SK-N-MC (cell line): ENCODE data around the gene SCARB2.

Experiments used
- DNase-seq: peaks from one replicate; pipeline ENCODE4 v3.0.0-alpha.2; 2011; ENCODE audit warnings: low read depth, low spot score
- H3K27ac ChIP-seq: fragments of 200-600 bp; sonication (generic); 2 replicates; pipeline ENCODE4 v1.5.1; 2016; ENCODE audit warnings: mixed run types
- H3K36me3 ChIP-seq: fragments of 200-600 bp; sonication (generic); 2 replicates; pipeline ENCODE4 v1.6.1; 2017; ENCODE audit warnings: antibody characterized with exemption, low read length, mixed read lengths; ENCODE audit not compliant: insufficient read depth
- H3K4me3 ChIP-seq: fragments of 200-600 bp; sonication (generic); 2 replicates; pipeline ENCODE4 v1.5.1; 2016
- H3K9ac ChIP-seq: fragments of 200-600 bp; sonication (generic); 2 replicates; pipeline ENCODE4 v1.8.0; 2017; ENCODE audit warnings: mixed run types, mixed read lengths; ENCODE audit not compliant: insufficient read length
- H3K9me3 ChIP-seq: fragments of 200-600 bp; sonication (generic); 2 replicates; pipeline ENCODE4 v1.6.1; 2017; ENCODE audit warnings: low read depth, mild to moderate bottlenecking, antibody characterized with exemption, low read length, moderate library complexity, mixed read lengths
- EZH2 ChIP-seq: fragments of 200-600 bp; sonication (generic); IDR thresholded peaks from one replicate; pipeline ENCODE4 v1.6.1; 2017; ENCODE audit warnings: antibody characterized with exemption
- FOXP2 ChIP-seq: optimal IDR thresholded peaks from 2 replicates; pipeline ENCODE3; 2011; ENCODE audit warnings: mild to moderate bottlenecking, moderate library complexity; ENCODE audit not compliant: insufficient read depth; ENCODE audit errors: extremely low read length, control extremely low read depth
- POLR2AphosphoS5 ChIP-seq: IDR thresholded peaks from 2 replicates; pipeline ENCODE4 v1.6.1; 2012; ENCODE audit warnings: mild to moderate bottlenecking, low read depth, low read length, borderline replicate concordance

SCARB2 gene

GRCh38 chr4:76166480-76166879 lies 47.1 kb downstream of the SCARB2 start:
- Histone ChIP-seq H3K27ac (no peak overlapping the region), H3K4me3 (no peak overlapping the region), H3K9me3 (no peaks in the 10 kb centered on the region), H3K9ac (no peak overlapping the region), H3K36me3 (peaks cover 21% of the 10 kb centered on the region)
- no peak for DNase-seq
- TF ChIP-seq POLR2AphosphoS5 (no peak), EZH2 (no peak), FOXP2 (no peak)

GRCh38 chr4:76160355-76160754 lies 53.3 kb downstream of the SCARB2 start:
- H3K27ac ChIP-seq: no peak overlapping the region
- no peak for DNase-seq
- H3K4me3 ChIP-seq: no peak overlapping the region
- peaks cover 3% of the 10 kb centered on the region; the same call in 1 of the 2 replicates for H3K36me3 ChIP-seq
- no peaks in the 10 kb centered on the region for H3K9me3 ChIP-seq
- no peak overlapping the region for H3K9ac ChIP-seq
- TF ChIP-seq FOXP2 (no peak), POLR2AphosphoS5 (no peak), EZH2 (no peak)

- H3K4me3 ChIP-seq: peak overlapping the region; percentile 26; the same call in 1 of the 2 replicates
- TF ChIP-seq EZH2: no peak
- TF ChIP-seq FOXP2: no peak
- TF ChIP-seq POLR2AphosphoS5: no peak
- H3K9ac ChIP-seq: no peak overlapping the region
- H3K36me3 ChIP-seq: peaks cover 3% of the 10 kb centered on the region; the same call in 1 of the 2 replicates
- peak overlapping the region; percentile 47 for H3K27ac ChIP-seq
- H3K9me3 ChIP-seq: no peaks in the 10 kb centered on the region
- DNase-seq: no peak
Observed at GRCh38 chr4:76156635-76157034, 57.0 kb downstream of the SCARB2 start.

- Histone ChIP-seq H3K36me3 (0 out of 2 replicates have a peak, but pooled peaks cover under 1% of the 10 kb centered on the region), H3K4me3 (no peak overlapping the region), H3K9me3 (no peaks in the 10 kb centered on the region), H3K9ac (no peak overlapping the region), H3K27ac (no peak overlapping the region)
- DNase-seq: no peak
- TF ChIP-seq POLR2AphosphoS5: no peak
- no peak for TF ChIP-seq EZH2
- no peak for TF ChIP-seq FOXP2
Observed at GRCh38 chr4:76155979-76156378, 57.6 kb downstream of the SCARB2 start.

- no peak overlapping the region for H3K27ac ChIP-seq
- H3K4me3 ChIP-seq: no peak overlapping the region
- no peak overlapping the region for H3K9ac ChIP-seq
- H3K36me3 ChIP-seq: no peaks in the 10 kb centered on the region
- TF ChIP-seq POLR2AphosphoS5 (no peak), FOXP2 (no peak), EZH2 (no peak)
- no peak for DNase-seq
- no peaks in the 10 kb centered on the region for H3K9me3 ChIP-seq
Observed at GRCh38 chr4:76153356-76153755, 60.3 kb downstream of the SCARB2 start.

- Histone ChIP-seq H3K9me3 (no peaks in the 10 kb centered on the region), H3K9ac (peak within 1 kb of the TSS; percentile 96), H3K4me3 (peak within 1 kb of the TSS; percentile 96), H3K36me3 (peaks cover 13% of the 10 kb centered on the region), H3K27ac (peak within 1 kb of the TSS; percentile 92)
- peak; percentile 97 for TF ChIP-seq FOXP2
- peak; percentile 94 for TF ChIP-seq POLR2AphosphoS5
- no peak for TF ChIP-seq EZH2
- DNase-seq: peak; percentile 81
Observed at GRCh38 chr4:76148142-76148865, 65.3 kb downstream of the SCARB2 start, which contains the start of gene NUP54. NUP54 (minus strand) TSS chr4:76148397; CDS start chr4:76148374, 23 bp downstream.

- TF ChIP-seq POLR2AphosphoS5: no peak
- no peak for TF ChIP-seq FOXP2
- no peak for TF ChIP-seq EZH2
- Histone ChIP-seq H3K9me3 (no peaks in the 10 kb centered on the region), H3K4me3 (peak overlapping the region; percentile 96), H3K9ac (peak overlapping the region; percentile 96), H3K36me3 (peaks cover 19% of the 10 kb centered on the region), H3K27ac (peak overlapping the region; percentile 92)
- DNase-seq: peak; percentile 50
Observed at GRCh38 chr4:76147454-76148141, 66.0 kb downstream of the SCARB2 start.

- TF ChIP-seq POLR2AphosphoS5: no peak
- TF ChIP-seq EZH2: no peak
- no peak for TF ChIP-seq FOXP2
- no peak for DNase-seq
Observed at GRCh38 chr4:76144546-76144945, 69.1 kb downstream of the SCARB2 start.

GRCh38 chr4:76141241-76141640 lies 72.4 kb downstream of the SCARB2 start:
- peaks cover 76% of the 10 kb centered on the region for H3K36me3 ChIP-seq
- no peak overlapping the region for H3K9ac ChIP-seq
- no peaks in the 10 kb centered on the region for H3K9me3 ChIP-seq
- no peak for DNase-seq
- no peak overlapping the region for H3K4me3 ChIP-seq
- TF ChIP-seq EZH2: no peak
- TF ChIP-seq FOXP2: no peak
- TF ChIP-seq POLR2AphosphoS5: no peak
- H3K27ac ChIP-seq: no peak overlapping the region

More at GRCh38 chr4:76144546-76144945, 69.1 kb downstream of the SCARB2 start:
- H3K9ac ChIP-seq: no peak overlapping the region
- H3K27ac ChIP-seq: no peak overlapping the region
- no peaks in the 10 kb centered on the region for H3K9me3 ChIP-seq
- H3K36me3 ChIP-seq: peaks cover 49% of the 10 kb centered on the region
- no peak overlapping the region for H3K4me3 ChIP-seq
